Measurements from ENCODE around the gene MACROD1. TPM values are rescaled to one million over a fixed set of nuclear protein-coding genes. Genes with fewer than 3 reads are reported as not detected.

MACROD1 gene
- total and polyA plus RNA-seq, 2 of the 13 experiments (the other 11 are each of a cell fraction or from before 2014, with no cell fraction given): 23.1 to 34.5 TPM

DNA sequence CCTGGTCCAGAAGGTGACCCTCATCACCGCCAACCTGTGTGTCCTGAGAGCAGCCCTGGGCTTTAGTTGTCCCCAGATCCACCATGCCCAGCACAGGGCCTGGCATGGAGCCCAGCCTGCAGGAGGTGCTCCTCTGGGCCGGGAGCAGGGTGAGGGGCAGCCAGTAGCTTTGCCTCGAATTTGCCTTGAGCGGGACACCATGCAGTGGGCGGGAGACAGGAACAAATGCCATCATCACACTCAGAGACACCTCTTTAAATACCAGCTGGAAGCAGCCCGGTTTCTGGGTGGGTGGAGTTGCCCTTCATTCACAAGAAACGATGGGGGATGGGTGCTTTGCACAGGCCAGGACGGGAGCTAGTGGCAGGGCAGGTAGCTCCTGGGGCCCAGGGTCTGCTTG lies 110.8 kb downstream of the MACROD1 start:
- intact Hi-C loops (cut with micrococcal nuclease; ENCODE audit: unreplicated experiment): no loop called here
- Histone ChIP-seq H3K4me3 (replicated peaks in 1 of 3; ENCODE audit: insufficient read depth in 1 of 3, low read depth in 2 of 3, low read length in 3 of 3) (no peak overlapping the region), H3K4me1 (ENCODE audit: insufficient read depth, low read length) (no peaks in the 10 kb centered on the region), H4K20me1 (ENCODE audit: insufficient read depth, low read length) (no peaks in the 10 kb centered on the region), H3K36me3 (replicated peaks in 1 of 2; ENCODE audit: control insufficient read depth in 1 of 2, insufficient read depth in 2 of 2, low read length in 2 of 2) (no peaks in the 10 kb centered on the region), H3K9ac (ENCODE audit: insufficient read depth, low read depth, low read length) (no peak overlapping the region), H3K4me2 (ENCODE audit: low read depth, low read length) (no peak overlapping the region), H2AFZ (ENCODE audit: low read length) (no peak overlapping the region), H3K79me2 (ENCODE audit: insufficient read depth, low read length) (no peaks in the 10 kb centered on the region), H3K27ac (ENCODE audit: extremely low read length, insufficient read depth, low read length) (no peak overlapping the region), H3K27me3 (ENCODE audit: control insufficient read depth in 1 of 2, insufficient read depth in 2 of 2, low read length in 2 of 2) (no peaks in the 10 kb centered on the region), H3K9me3 (ENCODE audit: low read length) (no peaks in the 10 kb centered on the region)
- TF ChIP-seq ZNF773 (CRISPR knock-in tag; IDR thresholded peaks at IDR 0.05; ENCODE audit: borderline replicate concordance): no peak
- ATAC-seq: no peak
- in situ Hi-C loops (cut with HindIII; ENCODE audit: extremely low pct_ligation_motif_present, low pct_unique_long_range_greater_than_20kb): no loop called here
- CTCF ChIA-PET (ENCODE audit: low intra/inter-chr PET ratio, low total read pairs): no interaction called here
- BruUV-seq (replicated peaks): no TSS peak
- FAIRE-seq: no peak
- POLR2A ChIA-PET: no interaction called here
- 71% methylated on average over 5 of the region's 8 CpGs for WGBS (ENCODE audit: low lambda C conversion rate)
- DNase-seq (ENCODE audit: low spot score): no peak

DNA sequence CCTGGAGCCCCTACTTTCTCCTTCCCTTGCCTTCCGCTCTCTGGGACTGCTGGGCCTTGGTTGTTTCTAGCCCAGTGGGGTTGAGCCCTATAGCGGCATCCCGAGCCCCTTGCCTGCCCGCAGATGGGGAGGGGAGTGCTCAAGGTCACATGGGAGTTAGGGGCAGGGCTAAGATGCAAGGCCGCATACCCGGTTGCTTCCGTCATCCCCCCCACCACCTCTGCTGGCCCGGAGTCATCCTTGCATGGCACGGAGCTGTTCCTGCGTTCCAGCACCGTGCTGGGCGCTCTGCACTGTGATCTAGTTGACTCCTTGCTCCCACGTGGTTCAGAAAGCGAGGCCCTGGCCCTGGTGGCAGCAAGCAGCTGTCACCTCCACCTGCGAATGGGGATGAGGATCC lies 112.2 kb downstream of the MACROD1 start:
- no peak overlapping the region for H3K27ac ChIP-seq (ENCODE audit: extremely low read length, insufficient read depth, low read length)
- H3K79me2 ChIP-seq (ENCODE audit: insufficient read depth, low read length): no peaks in the 10 kb centered on the region
- no peak for FAIRE-seq
- H3K27me3 ChIP-seq (ENCODE audit: control insufficient read depth in 1 of 2, insufficient read depth in 2 of 2, low read length in 2 of 2): no peaks in the 10 kb centered on the region
- no peak overlapping the region for H3K4me2 ChIP-seq (ENCODE audit: low read depth, low read length)
- no peak for TF ChIP-seq CBFB (CRISPR knock-in tag; IDR thresholded peaks at IDR 0.05)
- TF ChIP-seq ZNF350 (CRISPR knock-in tag; IDR thresholded peaks at IDR 0.05; ENCODE audit: borderline replicate concordance, low read depth): no peak
- TF ChIP-seq, protein P1, sequence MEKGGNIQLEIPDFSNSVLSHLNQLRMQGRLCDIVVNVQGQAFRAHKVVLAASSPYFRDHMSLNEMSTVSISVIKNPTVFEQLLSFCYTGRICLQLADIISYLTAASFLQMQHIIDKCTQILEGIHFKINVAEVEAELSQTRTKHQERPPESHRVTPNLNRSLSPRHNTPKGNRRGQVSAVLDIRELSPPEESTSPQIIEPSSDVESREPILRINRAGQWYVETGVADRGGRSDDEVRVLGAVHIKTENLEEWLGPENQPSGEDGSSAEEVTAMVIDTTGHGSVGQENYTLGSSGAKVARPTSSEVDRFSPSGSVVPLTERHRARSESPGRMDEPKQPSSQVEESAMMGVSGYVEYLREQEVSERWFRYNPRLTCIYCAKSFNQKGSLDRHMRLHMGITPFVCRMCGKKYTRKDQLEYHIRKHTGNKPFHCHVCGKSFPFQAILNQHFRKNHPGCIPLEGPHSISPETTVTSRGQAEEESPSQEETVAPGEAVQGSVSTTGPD (CRISPR knock-in tag; IDR thresholded peaks at IDR 0.05): no peak
- TF ChIP-seq ESRRA (CRISPR knock-in tag; IDR thresholded peaks at IDR 0.05; ENCODE audit: low read depth): no peak
- TF ChIP-seq GTF2F1 (IDR thresholded peaks at IDR 0.05; ENCODE audit: low read length): no peak
- TF ChIP-seq AHR (CRISPR knock-in tag; IDR thresholded peaks at IDR 0.05): no peak
- no peak for TF ChIP-seq ATF1 (CRISPR knock-in tag; IDR thresholded peaks at IDR 0.05)
- no peak for TF ChIP-seq ZBTB3 (CRISPR knock-in tag; IDR thresholded peaks at IDR 0.05; ENCODE audit: borderline replicate concordance, low read depth)
- no peak for TF ChIP-seq ARNT (IDR thresholded peaks at IDR 0.05)
- TF ChIP-seq ZNF883 (CRISPR knock-in tag; IDR thresholded peaks at IDR 0.05; ENCODE audit: not compliant biosample characterization): no peak
- TF ChIP-seq ZNF446 (CRISPR knock-in tag; IDR thresholded peaks at IDR 0.05): no peak
- TF ChIP-seq GLI4 (CRISPR knock-in tag; IDR thresholded peaks at IDR 0.05; ENCODE audit: borderline replicate concordance): no peak
- TF ChIP-seq RBM39 (IDR thresholded peaks at IDR 0.05; ENCODE audit: low read depth, low read length, poor library complexity, severe bottlenecking): no peak
- ChIA-PET CTCF (ENCODE audit: low intra/inter-chr PET ratio, low total read pairs) (no interaction called here), POLR2A (no interaction called here)
- BruUV-seq (replicated peaks): no TSS peak
- no peak overlapping the region for H2AFZ ChIP-seq (ENCODE audit: low read length)
- H3K4me1 ChIP-seq (ENCODE audit: insufficient read depth, low read length): peaks cover 4% of the 10 kb centered on the region; the same call in 1 of the 2 replicates
- no peaks in the 10 kb centered on the region for H3K9me3 ChIP-seq (ENCODE audit: low read length)
- intact Hi-C loops (cut with micrococcal nuclease; ENCODE audit: unreplicated experiment): no loop called here
- 88% methylated on average over 13 of the region's 15 CpGs for WGBS (ENCODE audit: low lambda C conversion rate)
- no peaks in the 10 kb centered on the region; the same call in none of the 2 replicates for H4K20me1 ChIP-seq (ENCODE audit: insufficient read depth, low read length)
- H3K36me3 ChIP-seq (replicated peaks in 1 of 2; ENCODE audit: control insufficient read depth in 1 of 2, insufficient read depth in 2 of 2, low read length in 2 of 2): no peaks in the 10 kb centered on the region
- in situ Hi-C loops (cut with HindIII; ENCODE audit: extremely low pct_ligation_motif_present, low pct_unique_long_range_greater_than_20kb): no loop called here
- no peak overlapping the region for H3K4me3 ChIP-seq (replicated peaks in 1 of 3; ENCODE audit: insufficient read depth in 1 of 3, low read depth in 2 of 3, low read length in 3 of 3)
- ATAC-seq: no peak
- H3K9ac ChIP-seq (ENCODE audit: insufficient read depth, low read depth, low read length): no peak overlapping the region
- no peak for DNase-seq (ENCODE audit: low spot score)

Measured in HepG2 (cell line).